Esophagus squamous epithelium (tissue), 5 donors: ENCODE data around the gene PRKCE. TPM values are rescaled to one million over a fixed set of nuclear protein-coding genes. Genes with fewer than 3 reads are reported as not detected.
A peak's percentile ranks its signal among the peaks of the same experiment; 100 is the strongest.

Experiments used
- DNase-seq: peaks from one replicate; lab custom pipeline; 2025; lab: John Stamatoyannopoulos, UW
- H3K27ac ChIP-seq, 4 donors: fragments of 200-600 bp; sonication (generic); one replicate each; pipeline ENCODE4 v1.5.1; 2016 to 2019; ENCODE audit warnings: mild to moderate bottlenecking in 1 of 4
- H3K27me3 ChIP-seq, 4 donors: fragments of 200-600 bp; sonication (generic); 1 replicate in 3 of 4; 2 replicates in 1 of 4; pipeline versions ENCODE4 v1.5.1 to v1.6.0; 2017 to 2021; ENCODE audit warnings: antibody characterized with exemption in 1 of 4
- H3K36me3 ChIP-seq, 3 donors: fragments of 200-600 bp; sonication (generic); one replicate each; pipeline ENCODE4 v1.5.1; 2016 to 2019
- H3K4me1 ChIP-seq, 3 donors: fragments of 200-600 bp; sonication (generic); one replicate each; pipeline ENCODE4 v1.5.1; 2017 to 2019
- H3K4me3 ChIP-seq, 4 donors: fragments of 200-600 bp; sonication (generic); 1 replicate in 3 of 4; 2 replicates in 1 of 4; pipeline ENCODE4 v1.5.1; 2016 to 2019; ENCODE audit warnings: mild to moderate bottlenecking in 2 of 4, moderate library complexity in 1 of 4
- H3K9me3 ChIP-seq, 3 donors: fragments of 200-600 bp; sonication (generic); one replicate each; pipeline ENCODE4 v1.5.1; 2016 to 2019
- CTCF ChIP-seq, 6 experiments: fragments of 450-650 bp in 4 of 6; fragments of 200-600 bp in 2 of 6; sonication (generic) in 2 of 6; IDR thresholded peaks; one replicate each; pipeline ENCODE4 v1.5.1; 2016 to 2019; ENCODE audit warnings: antibody characterized with exemption in 6 of 6, mild to moderate bottlenecking in 4 of 6, moderate library complexity in 4 of 6
- POLR2A ChIP-seq, 4 donors: fragments of 450-650 bp; IDR thresholded peaks; one replicate each; pipeline ENCODE4 v1.6.1; 2017; ENCODE audit warnings: antibody characterized with exemption in 4 of 4, mild to moderate bottlenecking in 4 of 4, moderate library complexity in 3 of 4
- whole genome bisulfite sequencing, 2 donors: methylation state at CpG; one replicate each; pipeline ENCODE4 v1.1.5; 2018; 5-methylcytosine and 5-hydroxymethylcytosine counted together
- intact Hi-C: fragments of 100-400 bp; cut with DNase I; formaldehyde crosslinking; loops from one replicate; pipeline ENCODE4 v1.15.0; 2022
- total RNA-seq, 4 donors: library from RNA; depleted of rRNA; stranded (reverse); fragments of >200 nt; gene quantifications; one replicate each; pipeline ENCODE4 v1.1.0, GENCODE V29; 2016
- donor health status: DM: yes; HTN: yes; CAD: no.

PRKCE gene
- total RNA-seq, 4 donors from 2014 or later: 6.5 to 13.7 (median 9.9) TPM

DNA sequence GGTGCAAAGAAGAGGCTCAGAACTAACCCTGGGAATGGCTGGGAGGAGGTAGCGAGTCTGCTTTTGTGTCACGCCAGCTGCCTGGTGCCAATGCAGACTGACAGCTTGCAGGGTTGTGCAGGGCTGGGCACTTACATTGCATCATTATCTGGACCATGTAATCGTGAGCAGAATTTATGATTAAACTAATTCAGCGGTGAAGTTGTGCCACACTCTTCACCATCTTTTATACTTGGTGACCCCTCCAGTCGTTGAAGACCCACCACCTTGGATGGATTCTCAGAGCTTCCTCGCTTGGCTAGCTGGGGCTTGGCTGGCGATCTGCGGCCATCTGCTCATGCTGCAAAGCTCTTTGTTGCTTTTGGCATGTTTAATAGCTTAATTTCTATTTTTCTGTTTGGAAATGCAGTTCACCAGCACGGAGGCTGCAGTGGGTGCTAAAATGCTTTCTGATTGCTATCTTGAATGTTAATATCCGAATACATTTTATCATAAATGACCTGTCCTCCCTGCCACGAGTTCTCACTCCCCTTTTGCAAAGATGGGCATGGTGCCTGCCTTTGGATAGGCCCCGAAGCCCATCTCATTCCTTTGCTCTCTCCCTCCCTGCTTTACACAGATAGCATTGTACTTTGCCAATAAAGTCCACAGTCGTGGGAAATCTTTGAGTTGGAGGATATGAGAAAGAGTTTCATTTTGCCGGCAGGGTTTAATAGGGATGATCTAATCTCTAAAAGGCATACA, 188.2 kb downstream of the PRKCE start:
- no peak for TF ChIP-seq CTCF (IDR thresholded peaks at IDR 0.05)
- no peak for TF ChIP-seq POLR2A (IDR thresholded peaks at IDR 0.05)
- no peaks in the 10 kb centered on the region for H3K27me3 ChIP-seq
- intact Hi-C loops: no loop called here
- no peak for DNase-seq
- H3K36me3 ChIP-seq: no peaks in the 10 kb centered on the region
- no peaks in the 10 kb centered on the region for H3K9me3 ChIP-seq
- peak overlapping the region in 1 of 4 donors; percentile 15 for H3K27ac ChIP-seq
- peak overlapping the region in 1 of 4 donors; percentile 13 for H3K4me3 ChIP-seq
- WGBS, 2 donors: 66 to 74% methylated on average over 14 of the region's 14 CpGs
- H3K4me1 ChIP-seq: peaks cover 0 to 33% (median 11%) of the 10 kb centered on the region in 3 donors

- WGBS, 2 donors: 76 to 77% methylated on average over 5 to 6 of the region's 9 CpGs
- Histone ChIP-seq H3K9me3 (no peaks in the 10 kb centered on the region), H3K27me3 (no peaks in the 10 kb centered on the region), H3K4me3 (no peak overlapping the region), H3K27ac (peak overlapping the region in 1 of 4 donors; percentile 15), H3K4me1 (peaks cover 0 to 41% (median 11%) of the 10 kb centered on the region in 3 donors), H3K36me3 (peaks cover 0 to 3% (median 0%) of the 10 kb centered on the region in 3 donors)
- intact Hi-C loops: no loop called here
- TF ChIP-seq POLR2A (IDR thresholded peaks at IDR 0.05) (no peak), CTCF (IDR thresholded peaks at IDR 0.05) (no peak)
- no peak for DNase-seq
These were observed 189.0 kb downstream of the PRKCE start for GRCh38 chr2:45840481-45840880.

GRCh38 chr2:45841752-45842407, 190.4 kb downstream of the PRKCE start:
- H3K27me3 ChIP-seq: no peaks in the 10 kb centered on the region
- 60 to 95% methylated on average over 4 of the region's 4 CpGs for WGBS, 2 donors
- peaks cover 0 to 42% (median 11%) of the 10 kb centered on the region in 3 donors for H3K4me1 ChIP-seq
- H3K27ac ChIP-seq: no peak overlapping the region
- H3K4me3 ChIP-seq: no peak overlapping the region
- intact Hi-C loops: no loop called here
- peaks cover 0 to 17% (median 0%) of the 10 kb centered on the region in 3 donors for H3K36me3 ChIP-seq
- no peak for DNase-seq
- no peaks in the 10 kb centered on the region for H3K9me3 ChIP-seq
- TF ChIP-seq CTCF (IDR thresholded peaks at IDR 0.05): no peak
- no peak for TF ChIP-seq POLR2A (IDR thresholded peaks at IDR 0.05)

DNA sequence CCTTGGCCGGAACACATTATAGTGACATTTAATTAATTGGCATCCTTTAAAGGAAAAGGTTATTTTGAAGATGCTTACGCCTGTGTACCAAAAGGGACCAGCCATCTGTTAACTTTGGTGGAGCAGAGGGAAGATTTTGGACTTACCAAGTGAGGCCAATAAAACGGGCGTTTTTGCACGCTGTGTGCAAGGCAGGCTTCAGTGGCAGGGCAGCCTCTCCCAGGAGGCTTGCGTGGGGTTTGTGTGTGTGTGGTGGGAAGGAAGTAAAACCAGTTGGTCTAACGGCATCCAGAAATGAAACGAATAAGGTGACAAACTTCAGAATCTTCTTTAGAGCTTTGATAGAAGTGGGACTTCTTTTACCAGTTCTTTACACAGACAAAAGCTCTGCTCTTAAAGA, 191.7 kb downstream of the PRKCE start:
- DNase-seq: no peak
- Histone ChIP-seq H3K36me3 (peaks cover 0 to 19% (median 0%) of the 10 kb centered on the region in 3 donors), H3K9me3 (no peaks in the 10 kb centered on the region), H3K27me3 (no peaks in the 10 kb centered on the region), H3K4me3 (no peak overlapping the region), H3K27ac (no peak overlapping the region), H3K4me1 (peaks cover 0 to 42% (median 11%) of the 10 kb centered on the region in 3 donors)
- 59 to 79% methylated on average over 8 of the region's 8 CpGs for WGBS, 2 donors
- intact Hi-C loops: no loop called here
- TF ChIP-seq POLR2A (IDR thresholded peaks at IDR 0.05) (no peak), CTCF (IDR thresholded peaks at IDR 0.05) (no peak)
